ENCODE measurements around the gene FMN1. TPM values are rescaled to one million over a fixed set of nuclear protein-coding genes. Genes with fewer than 3 reads are reported as not detected.

The FMN1 gene
- total RNA-seq, 1 experiment from 2014 or later = 0.37 TPM

DNA sequence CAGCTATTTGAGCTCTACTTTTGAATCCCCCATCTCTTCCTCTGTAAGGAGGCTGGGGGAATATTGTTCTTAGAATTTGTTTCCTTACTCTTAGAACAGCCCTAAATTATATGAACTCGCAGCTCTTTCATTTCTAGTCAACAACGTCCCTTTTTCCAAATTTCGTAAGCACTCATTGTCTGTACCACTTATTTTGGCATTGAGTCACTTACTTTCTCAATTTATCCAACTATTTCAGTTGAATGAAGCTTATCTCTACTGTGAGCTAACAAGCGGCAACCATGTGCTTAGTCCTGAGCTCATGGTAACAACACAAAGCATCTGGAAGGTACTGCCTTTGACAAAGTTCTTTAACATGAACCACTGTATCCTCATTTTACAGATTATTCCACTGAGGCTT, 285.6 kb downstream of the FMN1 start:
- Histone ChIP-seq H3K4me3 (ENCODE audit: low read depth, low read length, poor library complexity, severe bottlenecking) (no peak overlapping the region), H3K4me1 (ENCODE audit: insufficient read depth, low read length, poor library complexity, severe bottlenecking) (no peaks in the 10 kb centered on the region), H3K27me3 (replicated peaks; ENCODE audit: insufficient read depth, low read depth, low read length, poor library complexity) (no peaks in the 10 kb centered on the region), H3K27ac (ENCODE audit: low read depth, low read length, poor library complexity, severe bottlenecking) (no peak overlapping the region), H3K9me3 (ENCODE audit: low read depth, low read length, poor library complexity, severe bottlenecking) (no peaks in the 10 kb centered on the region), H3K36me3 (ENCODE audit: insufficient read depth, low read length, poor library complexity, severe bottlenecking) (no peaks in the 10 kb centered on the region)
- BruUV-seq (replicated peaks) = no TSS peak
- TF ChIP-seq, protein P1, sequence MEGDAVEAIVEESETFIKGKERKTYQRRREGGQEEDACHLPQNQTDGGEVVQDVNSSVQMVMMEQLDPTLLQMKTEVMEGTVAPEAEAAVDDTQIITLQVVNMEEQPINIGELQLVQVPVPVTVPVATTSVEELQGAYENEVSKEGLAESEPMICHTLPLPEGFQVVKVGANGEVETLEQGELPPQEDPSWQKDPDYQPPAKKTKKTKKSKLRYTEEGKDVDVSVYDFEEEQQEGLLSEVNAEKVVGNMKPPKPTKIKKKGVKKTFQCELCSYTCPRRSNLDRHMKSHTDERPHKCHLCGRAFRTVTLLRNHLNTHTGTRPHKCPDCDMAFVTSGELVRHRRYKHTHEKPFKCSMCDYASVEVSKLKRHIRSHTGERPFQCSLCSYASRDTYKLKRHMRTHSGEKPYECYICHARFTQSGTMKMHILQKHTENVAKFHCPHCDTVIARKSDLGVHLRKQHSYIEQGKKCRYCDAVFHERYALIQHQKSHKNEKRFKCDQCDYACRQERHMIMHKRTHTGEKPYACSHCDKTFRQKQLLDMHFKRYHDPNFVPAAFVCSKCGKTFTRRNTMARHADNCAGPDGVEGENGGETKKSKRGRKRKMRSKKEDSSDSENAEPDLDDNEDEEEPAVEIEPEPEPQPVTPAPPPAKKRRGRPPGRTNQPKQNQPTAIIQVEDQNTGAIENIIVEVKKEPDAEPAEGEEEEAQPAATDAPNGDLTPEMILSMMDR (conservative IDR thresholded peaks at IDR 0.05; ENCODE audit: low read depth, low read length) = no peak
- no peak for TF ChIP-seq EZH2 (IDR thresholded peaks at IDR 0.05; ENCODE audit: borderline replicate concordance, low read depth, low read length, poor library complexity, severe bottlenecking)
- intact Hi-C loops (cut with micrococcal nuclease; ENCODE audit: unreplicated experiment) = no loop called here
- no peak for DNase-seq (ENCODE audit: low spot score)
- ChIA-PET CTCF (no interaction called here), POLR2A (ENCODE audit: low non-redundant PET) (no interaction called here)

DNA sequence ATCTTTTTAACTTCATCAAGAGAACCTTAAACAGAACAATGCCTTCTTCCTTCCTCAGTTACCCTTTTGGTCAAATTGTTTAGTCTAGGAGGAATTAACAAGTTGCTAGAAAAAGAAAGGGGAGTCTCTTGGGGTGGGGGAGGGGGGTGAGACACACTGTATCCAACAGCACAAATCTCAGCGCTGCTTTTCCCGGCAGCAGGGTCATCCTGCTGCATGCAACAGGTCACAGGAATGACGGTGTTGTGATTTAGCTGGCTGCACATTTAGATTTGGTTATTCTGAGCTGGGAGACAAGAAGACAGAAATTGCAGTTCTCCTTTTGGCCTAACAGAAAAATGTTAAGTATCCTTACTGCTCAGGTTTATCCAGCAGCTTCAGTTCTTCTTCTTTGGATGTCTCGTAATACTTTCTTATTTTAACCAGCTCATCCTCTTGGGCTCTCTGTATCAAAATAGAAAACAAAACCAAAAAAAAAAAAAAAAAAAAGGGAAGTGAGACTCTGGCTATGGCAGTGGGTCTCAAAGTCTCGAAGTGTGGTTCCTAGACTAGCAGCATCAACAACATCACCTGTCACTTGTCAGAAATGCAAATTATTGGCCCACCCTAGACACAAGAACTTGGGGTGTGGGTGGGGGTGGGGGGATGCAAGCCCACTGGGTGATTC, 286.2 kb downstream of the FMN1 start:
- DNase-seq (ENCODE audit: low spot score) = no peak
- Histone ChIP-seq H3K4me3 (ENCODE audit: low read depth, low read length, poor library complexity, severe bottlenecking) (no peak overlapping the region), H3K27ac (ENCODE audit: low read depth, low read length, poor library complexity, severe bottlenecking) (no peak overlapping the region), H3K4me1 (ENCODE audit: insufficient read depth, low read length, poor library complexity, severe bottlenecking) (no peaks in the 10 kb centered on the region), H3K36me3 (ENCODE audit: insufficient read depth, low read length, poor library complexity, severe bottlenecking) (no peaks in the 10 kb centered on the region), H3K9me3 (ENCODE audit: low read depth, low read length, poor library complexity, severe bottlenecking) (no peaks in the 10 kb centered on the region), H3K27me3 (replicated peaks; ENCODE audit: insufficient read depth, low read depth, low read length, poor library complexity) (no peaks in the 10 kb centered on the region)
- POLR2A ChIA-PET (ENCODE audit: low non-redundant PET) = interaction anchor here (0.6 to 0.7 kb wide), 2 partner anchors 118 to 231 kb away, joined by 6 to 9 read pairs; no protein-coding TSS in a partner anchor
- intact Hi-C loops (cut with micrococcal nuclease; ENCODE audit: unreplicated experiment) = no loop called here
- CTCF ChIA-PET = interaction anchor here (0.6 kb wide), 1 partner anchor 308 kb away, joined by 4 read pairs; no protein-coding TSS in a partner anchor
- BruUV-seq (replicated peaks) = no TSS peak
- TF ChIP-seq EZH2 (IDR thresholded peaks at IDR 0.05; ENCODE audit: borderline replicate concordance, low read depth, low read length, poor library complexity, severe bottlenecking) = no peak
- TF ChIP-seq, protein P1 (conservative IDR thresholded peaks at IDR 0.05; ENCODE audit: low read depth, low read length) = no peak

DNA sequence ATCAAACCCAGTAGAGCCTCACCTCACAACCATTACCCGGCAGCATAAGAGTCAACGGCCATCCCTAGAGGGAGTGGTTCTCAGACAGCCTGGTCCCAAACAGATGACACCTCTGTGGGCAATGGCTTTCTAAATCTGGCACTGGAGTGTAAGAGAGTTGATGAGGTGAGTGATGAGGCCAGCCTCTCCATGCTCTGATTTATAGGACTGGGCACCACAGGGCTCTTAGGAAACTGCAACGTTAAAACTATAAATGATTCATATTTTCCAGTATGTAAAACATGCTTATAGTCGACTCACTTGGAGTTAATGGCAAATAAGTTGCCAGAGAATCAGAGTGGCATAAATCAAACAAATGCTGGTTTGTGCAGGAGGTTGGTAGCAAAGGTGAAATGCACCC, 289.0 kb downstream of the FMN1 start:
- Histone ChIP-seq H3K36me3 (ENCODE audit: insufficient read depth, low read length, poor library complexity, severe bottlenecking) (no peaks in the 10 kb centered on the region), H3K27me3 (replicated peaks; ENCODE audit: insufficient read depth, low read depth, low read length, poor library complexity) (no peaks in the 10 kb centered on the region), H3K9me3 (ENCODE audit: low read depth, low read length, poor library complexity, severe bottlenecking) (no peaks in the 10 kb centered on the region), H3K4me1 (ENCODE audit: insufficient read depth, low read length, poor library complexity, severe bottlenecking) (no peaks in the 10 kb centered on the region), H3K4me3 (ENCODE audit: low read depth, low read length, poor library complexity, severe bottlenecking) (no peak overlapping the region), H3K27ac (ENCODE audit: low read depth, low read length, poor library complexity, severe bottlenecking) (no peak overlapping the region)
- DNase-seq (ENCODE audit: low spot score) = no peak
- no TSS peak for BruUV-seq (replicated peaks)
- TF ChIP-seq EZH2 (IDR thresholded peaks at IDR 0.05; ENCODE audit: borderline replicate concordance, low read depth, low read length, poor library complexity, severe bottlenecking) = no peak
- TF ChIP-seq, protein P1 (conservative IDR thresholded peaks at IDR 0.05; ENCODE audit: low read depth, low read length) = no peak
- intact Hi-C loops (cut with micrococcal nuclease; ENCODE audit: unreplicated experiment) = no loop called here
- CTCF ChIA-PET = no interaction called here
- POLR2A ChIA-PET (ENCODE audit: low non-redundant PET) = no interaction called here

Measured in A673 (cell line).